Lower lobe of right lung (tissue), 2 donors: Measurements from ENCODE around the gene BBS2. TPM values are rescaled to one million over a fixed set of nuclear protein-coding genes. Genes with fewer than 3 reads are reported as not detected.

Source experiments
- ATAC-seq, 2 donors: fragments of 200-7000 bp; cut with Tn5 transposase; one replicate each; pipeline ENCODE4 v1.9.1; 2020 to 2022; ENCODE audit warnings: mild to moderate bottlenecking in 2 of 2, moderate library complexity in 2 of 2
- DNase-seq: peaks from one replicate; pipeline ENCODE4 v3.0.0-alpha.2; 2020
- H3K27ac ChIP-seq: fragments of 200-600 bp; one replicate; pipeline ENCODE4 v1.8.0; 2022
- H3K27me3 ChIP-seq: fragments of 200-600 bp; one replicate; pipeline ENCODE4 v1.8.0; 2022; ENCODE audit warnings: low read depth
- H3K36me3 ChIP-seq: fragments of 200-600 bp; one replicate; pipeline ENCODE4 v1.8.0; 2022; ENCODE audit warnings: mild to moderate bottlenecking
- H3K4me1 ChIP-seq: fragments of 200-600 bp; one replicate; pipeline ENCODE4 v1.8.0; 2022
- H3K4me3 ChIP-seq: fragments of 200-600 bp; one replicate; pipeline ENCODE4 v1.8.0; 2022; ENCODE audit warnings: mild to moderate bottlenecking
- H3K9me3 ChIP-seq: fragments of 200-600 bp; one replicate; pipeline ENCODE4 v1.8.0; 2022
- CTCF ChIP-seq: fragments of 200-600 bp; IDR thresholded peaks from one replicate; pipeline ENCODE4 v1.8.0; 2022; ENCODE audit warnings: antibody characterized with exemption, mild to moderate bottlenecking
- intact Hi-C: fragments of 100-400 bp; cut with DNase I; formaldehyde crosslinking; loops from one replicate; pipeline ENCODE4 v1.11.0; 2022
- total RNA-seq: library from RNA; stranded (reverse); fragmentation: NEBNext Ultra II Directional; extraction: Animal tissue kit (Norgen Biotek cat#: 25700); gene quantifications from one replicate; pipeline ENCODE4 v1.2.1, GENCODE V29; 2021
- donor health status: DM: no; HTN: yes; CAD: no; lungs with severe emphysema.

The BBS2 gene
- total RNA-seq, 1 donor from 2014 or later, result 42.2 TPM

DNA sequence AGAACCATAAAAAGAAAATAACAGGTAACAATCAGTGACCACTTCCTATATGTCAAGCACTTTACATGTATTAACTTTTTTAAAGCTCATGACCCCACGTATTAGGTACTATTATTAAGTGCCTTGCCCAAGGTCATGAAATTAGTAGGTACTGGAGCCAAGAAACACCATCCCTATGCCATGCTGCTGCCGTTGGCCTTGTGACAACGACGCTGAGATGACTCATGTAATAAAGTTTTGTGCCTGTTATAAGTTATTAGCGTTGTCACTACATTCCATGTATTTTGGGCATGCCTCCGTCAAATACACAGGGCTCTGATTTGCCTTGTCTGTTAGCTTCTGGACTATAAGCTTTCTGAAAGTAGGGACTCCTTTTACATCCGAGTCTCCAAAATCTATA lies 1.4 kb downstream of the BBS2 start:
- intact Hi-C loops, result loop anchor here (10.0 kb wide), 1 partner anchor 186 kb away; no protein-coding TSS in a partner anchor
- Histone ChIP-seq H3K4me1 (peaks cover 37% of the 10 kb centered on the region), H3K27me3 (no peaks in the 10 kb centered on the region), H3K4me3 (no peak overlapping the region), H3K9me3 (no peaks in the 10 kb centered on the region), H3K36me3 (no peaks in the 10 kb centered on the region), H3K27ac (no peak overlapping the region)
- DNase-seq (no peak), ATAC-seq (no peak)
- no peak for TF ChIP-seq CTCF

- peaks cover 40% of the 10 kb centered on the region for H3K4me1 ChIP-seq
- intact Hi-C loops, result loop anchor here (10.0 kb wide), 1 partner anchor 188 kb away; no protein-coding TSS in a partner anchor
- ATAC-seq, result no peak
- no peak overlapping the region for H3K4me3 ChIP-seq
- no peaks in the 10 kb centered on the region for H3K27me3 ChIP-seq
- peaks cover 8% of the 10 kb centered on the region for H3K36me3 ChIP-seq
- no peak overlapping the region for H3K27ac ChIP-seq
- no peaks in the 10 kb centered on the region for H3K9me3 ChIP-seq
- no peak for TF ChIP-seq CTCF
- DNase-seq, result no peak
Measured at GRCh38 chr16:56517206-56517605, 2.6 kb downstream of the BBS2 start.

- Histone ChIP-seq H3K9me3 (no peaks in the 10 kb centered on the region), H3K27me3 (no peaks in the 10 kb centered on the region), H3K4me1 (peaks cover 39% of the 10 kb centered on the region), H3K4me3 (no peak overlapping the region), H3K27ac (no peak overlapping the region), H3K36me3 (peaks cover 17% of the 10 kb centered on the region)
- intact Hi-C loops, result loop anchor here (10.0 kb wide), 1 partner anchor 189 kb away; no protein-coding TSS in a partner anchor
- TF ChIP-seq CTCF, result no peak
- no peak for DNase-seq
- no peak for ATAC-seq
Measured at GRCh38 chr16:56515665-56516064, 4.2 kb downstream of the BBS2 start.

DNA sequence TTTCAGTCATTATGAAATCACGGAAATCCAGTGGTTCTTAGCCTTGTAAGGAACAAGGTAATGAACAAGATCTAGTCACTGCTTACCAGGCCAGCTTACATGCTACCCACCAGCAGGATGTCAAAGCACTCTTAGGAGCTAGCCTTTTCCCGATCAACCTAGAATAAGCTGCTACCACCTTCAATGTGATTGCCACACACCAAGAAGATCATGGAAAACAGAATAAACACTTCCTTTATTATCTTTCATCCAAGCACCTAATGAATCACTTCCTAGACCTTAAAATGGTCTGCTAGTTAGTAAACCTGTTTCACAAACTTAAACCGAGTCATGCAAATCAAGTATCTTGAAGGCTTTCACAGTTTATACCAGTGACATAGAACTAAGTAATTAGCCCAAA lies 5.0 kb downstream of the BBS2 start:
- no peak for TF ChIP-seq CTCF
- Histone ChIP-seq H3K27me3 (no peaks in the 10 kb centered on the region), H3K4me1 (peaks cover 33% of the 10 kb centered on the region), H3K9me3 (no peaks in the 10 kb centered on the region), H3K4me3 (no peak overlapping the region), H3K27ac (no peak overlapping the region), H3K36me3 (peaks cover 25% of the 10 kb centered on the region)
- ATAC-seq (peak in 1 of 2 donors; percentile 13), DNase-seq (no peak)
- intact Hi-C loops, result loop anchor here (10.0 kb wide), 1 partner anchor 190 kb away; no protein-coding TSS in a partner anchor

DNA sequence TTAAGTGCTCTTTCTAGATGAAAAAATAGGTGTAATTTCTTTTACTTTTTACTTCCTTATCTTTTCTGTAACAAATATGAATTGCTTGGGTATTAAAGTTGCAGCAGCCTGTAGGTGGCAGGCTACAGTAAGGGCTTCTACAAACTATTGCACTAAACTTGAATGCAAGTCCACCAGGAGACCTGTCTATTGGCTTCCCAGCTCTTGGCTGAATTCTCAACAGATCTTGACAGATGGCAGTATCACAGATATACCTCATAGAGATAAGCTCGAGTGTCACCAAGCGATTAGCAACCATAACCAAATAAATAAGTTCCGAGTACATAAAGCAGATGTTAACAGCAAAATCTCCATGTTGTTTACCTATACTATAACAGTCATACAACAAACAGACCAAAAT lies 5.9 kb downstream of the BBS2 start:
- peaks cover 30% of the 10 kb centered on the region for H3K4me1 ChIP-seq
- no peak overlapping the region for H3K27ac ChIP-seq
- peak; percentile 63 for TF ChIP-seq CTCF
- no peaks in the 10 kb centered on the region for H3K9me3 ChIP-seq
- intact Hi-C loops, result loop anchor here (10.0 kb wide), 1 partner anchor 191 kb away; no protein-coding TSS in a partner anchor
- H3K36me3 ChIP-seq, result peaks cover 34% of the 10 kb centered on the region
- ATAC-seq, result peak; percentile 77 to 88
- H3K27me3 ChIP-seq, result no peaks in the 10 kb centered on the region
- no peak for DNase-seq
- no peak overlapping the region for H3K4me3 ChIP-seq
